HK-2 (cell line): ENCODE measurements around the gene LMAN2.
"Not testable (repeated sequence)": the region's sequence is repeated elsewhere in the genome, so short reads cannot be mapped to it uniquely, and the experiment has no call there.

ENCODE experiments used
- DNase-seq: peaks from one replicate; pipeline ENCODE4 v3.0.0-alpha.2; 2018; ENCODE audit not compliant: unreplicated experiment

The LMAN2 gene

GRCh38 chr5:177378884-177379883 lies 27.7 kb upstream of the LMAN2 start:
- peak; percentile 62 for DNase-seq

- DNase-seq: no peak
These were observed 26.6 kb upstream of the LMAN2 start for GRCh38 chr5:177377851-177378776.

GRCh38 chr5:177376107-177376506 lies 24.6 kb upstream of the LMAN2 start:
- DNase-seq: no peak

- not testable (repeated sequence) for DNase-seq
These were observed 24.0 kb upstream of the LMAN2 start for GRCh38 chr5:177375516-177375915.

GRCh38 chr5:177374211-177374610 lies 22.7 kb upstream of the LMAN2 start:
- no peak for DNase-seq

- no peak for DNase-seq
These were observed 22.3 kb upstream of the LMAN2 start for GRCh38 chr5:177373806-177374205.

- DNase-seq: no peak
These were observed 21.4 kb upstream of the LMAN2 start for GRCh38 chr5:177372910-177373309.

- no peak for DNase-seq
These were observed 20.8 kb upstream of the LMAN2 start for GRCh38 chr5:177372034-177372896.

GRCh38 chr5:177371120-177372033 lies 19.9 kb upstream of the LMAN2 start:
- no peak for DNase-seq

GRCh38 chr5:177370488-177371119 lies 19.1 kb upstream of the LMAN2 start:
- DNase-seq: peak; percentile 91

- no peak for DNase-seq
These were observed 18.4 kb upstream of the LMAN2 start for GRCh38 chr5:177369645-177370440.

GRCh38 chr5:177368869-177369644 lies 17.6 kb upstream of the LMAN2 start:
- no peak for DNase-seq

GRCh38 chr5:177367981-177368868 lies 16.8 kb upstream of the LMAN2 start:
- DNase-seq: no peak

- DNase-seq: no peak
These were observed 15.9 kb upstream of the LMAN2 start for GRCh38 chr5:177367323-177367848.

- DNase-seq: peak; percentile 87
These were observed 15.3 kb upstream of the LMAN2 start for GRCh38 chr5:177366528-177367322.
